B cell (primary cell): Measurements from ENCODE around the gene TUBA8. TPM values are rescaled to one million over a fixed set of nuclear protein-coding genes. Genes with fewer than 3 reads are reported as not detected.

ENCODE experiments used
- ATAC-seq: fragments of 200-7000 bp; cut with Tn5 transposase; one replicate; pipeline ENCODE4 v1.10.0; 2021; ENCODE audit warnings: low read depth, mild to moderate bottlenecking, moderate number of reproducible peaks, moderate library complexity
- CTCF ChIA-PET: fragments of 350-600 bp; sonication (Branson Sonifier 250); formaldehyde crosslinking; loops from one replicate; lab custom pipeline; 2021; ENCODE audit warnings: antibody characterized with exemption, inconsistent platforms; lab: Charles Lee
- POLR2A ChIA-PET: fragments of 350-600 bp; sonication (Branson Sonifier 250); formaldehyde crosslinking; loops from one replicate; lab custom pipeline; 2021; ENCODE audit warnings: antibody characterized with exemption; lab: Charles Lee
- DNase-seq: peaks from one replicate; pipeline ENCODE4 v3.0.0; 2013
- H2AFZ ChIP-seq: 2 replicates; pipeline ENCODE4 v1.6.1; 2012; ENCODE audit warnings: mild to moderate bottlenecking, low read depth, low read length; ENCODE audit not compliant: insufficient read depth, poor library complexity, severe bottlenecking
- H3K27ac ChIP-seq, 2 donors: 1 replicate in 1 of 2; 2 replicates in 1 of 2; pipeline ENCODE4 v1.5.1; 2012 to 2013; ENCODE audit warnings: low read length in 2 of 2, mild to moderate bottlenecking in 2 of 2, moderate library complexity in 1 of 2
- H3K27me3 ChIP-seq, 4 experiments: fragments of 200-600 bp in 1 of 4; sonication (generic) in 1 of 4; replicated peaks in 1 of 4; 1 replicate in 2 of 4; 2 replicates in 2 of 4; pipeline versions ENCODE4 v1.6.1 to v1.7.0; 2013 to 2016; ENCODE audit warnings: low read length in 3 of 4, mild to moderate bottlenecking in 2 of 4, mixed read lengths in 1 of 4, moderate library complexity in 1 of 4; ENCODE audit not compliant: insufficient read depth in 4 of 4, control insufficient read depth in 3 of 4; ENCODE audit errors: control extremely low read depth in 1 of 4
- H3K36me3 ChIP-seq, 2 experiments: replicated peaks in 1 of 2; 1 replicate in 1 of 2; 2 replicates in 1 of 2; pipeline versions ENCODE4 v1.6.1 to v1.7.1; 2013; ENCODE audit warnings: low read length in 1 of 2; ENCODE audit not compliant: insufficient read depth in 2 of 2, control insufficient read depth in 1 of 2; ENCODE audit errors: control extremely low read depth in 1 of 2, extremely low read depth in 1 of 2
- H3K4me1 ChIP-seq, 2 donors: fragments of 200-600 bp in 1 of 2; sonication (generic) in 1 of 2; 1 replicate in 1 of 2; 2 replicates in 1 of 2; pipeline versions ENCODE4 v1.5.1 to v1.6.1; 2013 to 2017; ENCODE audit warnings: low read length in 2 of 2; ENCODE audit not compliant: control insufficient read depth in 2 of 2, insufficient read depth in 2 of 2
- H3K4me2 ChIP-seq: replicated peaks from 2 replicates; pipeline ENCODE3; 2012; ENCODE audit warnings: mild to moderate bottlenecking, low read depth, low read length; ENCODE audit not compliant: poor library complexity, severe bottlenecking
- H3K4me3 ChIP-seq, 5 experiments: fragments of 200-600 bp in 1 of 5; sonication (generic) in 1 of 5; 1 replicate in 3 of 5; 2 replicates in 2 of 5; pipeline versions ENCODE4 v1.5.1 to v1.7.0; 2011 to 2016; ENCODE audit warnings: low read length in 4 of 5, mild to moderate bottlenecking in 4 of 5, low read depth in 2 of 5, control low read depth in 1 of 5, moderate library complexity in 1 of 5; ENCODE audit not compliant: insufficient read depth in 1 of 5; ENCODE audit errors: control extremely low read depth in 1 of 5, extremely low read depth in 1 of 5
- H3K79me2 ChIP-seq: fragments of 200-600 bp; sonication (generic); one replicate; pipeline ENCODE4 v1.6.0; 2016; ENCODE audit warnings: low read length; ENCODE audit not compliant: control insufficient read depth, insufficient read depth
- H3K9ac ChIP-seq: fragments of 200-600 bp; sonication (generic); 2 replicates; pipeline ENCODE4 v1.6.1; 2017; ENCODE audit warnings: mild to moderate bottlenecking, low read length, moderate library complexity
- H3K9me3 ChIP-seq, 3 donors: one replicate each; pipeline versions ENCODE4 v1.6.1 to v1.7.1; 2013; ENCODE audit warnings: low read length in 2 of 3; ENCODE audit not compliant: control insufficient read depth in 2 of 3, insufficient read depth in 1 of 3; ENCODE audit errors: control extremely low read depth in 1 of 3
- H4K20me1 ChIP-seq: 2 replicates; pipeline ENCODE4 v1.6.0; 2012; ENCODE audit warnings: mild to moderate bottlenecking, low read length; ENCODE audit not compliant: insufficient read depth, control insufficient read depth, poor library complexity, severe bottlenecking
- H3K27ac Mint-ChIP-seq: one replicate; pipeline ENCODE4 v1.8.0; 2021; ENCODE audit warnings: mixed read lengths
- H3K27me3 Mint-ChIP-seq: one replicate; pipeline ENCODE4 v1.8.0; 2021; ENCODE audit warnings: mixed read lengths
- H3K4me1 Mint-ChIP-seq: one replicate; pipeline ENCODE4 v1.8.0; 2021; ENCODE audit warnings: mixed read lengths
- H3K4me3 Mint-ChIP-seq: one replicate; pipeline ENCODE4 v1.8.0; 2021; ENCODE audit warnings: mixed read lengths
- H3K9me3 Mint-ChIP-seq: one replicate; pipeline ENCODE4 v1.8.0; 2022; ENCODE audit warnings: mixed read lengths; ENCODE audit not compliant: insufficient read depth
- CTCF ChIP-seq: fragments of 200-600 bp; IDR thresholded peaks from one replicate; pipeline ENCODE4 v1.8.0; 2022; ENCODE audit warnings: antibody characterized with exemption, mild to moderate bottlenecking
- EZH2 ChIP-seq: IDR thresholded peaks from 2 replicates; pipeline ENCODE4 v1.6.1; 2012; ENCODE audit warnings: borderline replicate concordance, low read depth, mild to moderate bottlenecking, moderate library complexity, low read length; ENCODE audit not compliant: insufficient read depth, poor library complexity, severe bottlenecking
- WGBS: methylation state at CpG from one replicate; pipeline ENCODE4 v1.1.5; 2013; ENCODE audit warnings: missing lambda C conversion rate; ENCODE audit not compliant: insufficient coverage; 5-methylcytosine and 5-hydroxymethylcytosine counted together
- intact Hi-C: fragments of 100-400 bp; cut with micrococcal nuclease; formaldehyde crosslinking; loops from one replicate; pipeline ENCODE4 v1.10.0; 2022
- polyA plus RNA-seq: library from polyadenylated mRNA; depleted of rRNA; stranded (reverse); fragments of >200 nt; gene quantifications from 2 replicates; pipeline ENCODE4 v1.2.3, GENCODE V29; 2012
- total RNA-seq, 2 donors: library from RNA; stranded (reverse); fragments of 120-200 nt in 1 of 2; gene quantifications; 1 replicate in 1 of 2; 2 replicates in 1 of 2; pipeline versions ENCODE4 v1.2.3 to v1.2.4, GENCODE V29; 2013 to 2022

Gene TUBA8
- total and polyA plus RNA-seq, 2 donors (not counting 1 experiment from before 2014, with no cell fraction given), result 1.8 to 3.4 TPM

- Histone ChIP-seq H3K79me2 (no peaks in the 10 kb centered on the region), H3K9ac (no peak overlapping the region), H3K4me3 (no peak overlapping the region), H4K20me1 (no peaks in the 10 kb centered on the region), H3K27me3 (peaks cover 0 to 34% (median 14%) of the 10 kb centered on the region in 4 experiments), H3K4me2 (no peak overlapping the region), H3K9me3 (peaks cover 0 to 23% (median 12%) of the 10 kb centered on the region in 3 donors), H3K36me3 (no peaks in the 10 kb centered on the region), H3K4me1 (peaks cover 16 to 31% of the 10 kb centered on the region in 2 donors), H2AFZ (no peak overlapping the region), H3K27ac (no peak overlapping the region)
- intact Hi-C loops, result no loop called here
- Mint-ChIP-seq H3K27ac (no peak overlapping the region), H3K27me3 (peaks cover 22% of the 10 kb centered on the region), H3K9me3 (no peaks in the 10 kb centered on the region), H3K4me3 (no peak overlapping the region), H3K4me1 (peaks cover 25% of the 10 kb centered on the region)
- CTCF ChIA-PET, result interaction anchor here (0.8 kb wide), 1 partner anchor 278 kb away, joined by 3 read pairs; no protein-coding TSS in a partner anchor
- DNase-seq, result no peak
- 100% methylated on average over 1 of the region's 3 CpGs for WGBS
- POLR2A ChIA-PET, result no interaction called here
- TF ChIP-seq EZH2 (no peak), CTCF (no peak)
- ATAC-seq, result no peak
Observed at GRCh38 chr22:18108187-18108586, 2.4 kb upstream of the TUBA8 start.

DNA sequence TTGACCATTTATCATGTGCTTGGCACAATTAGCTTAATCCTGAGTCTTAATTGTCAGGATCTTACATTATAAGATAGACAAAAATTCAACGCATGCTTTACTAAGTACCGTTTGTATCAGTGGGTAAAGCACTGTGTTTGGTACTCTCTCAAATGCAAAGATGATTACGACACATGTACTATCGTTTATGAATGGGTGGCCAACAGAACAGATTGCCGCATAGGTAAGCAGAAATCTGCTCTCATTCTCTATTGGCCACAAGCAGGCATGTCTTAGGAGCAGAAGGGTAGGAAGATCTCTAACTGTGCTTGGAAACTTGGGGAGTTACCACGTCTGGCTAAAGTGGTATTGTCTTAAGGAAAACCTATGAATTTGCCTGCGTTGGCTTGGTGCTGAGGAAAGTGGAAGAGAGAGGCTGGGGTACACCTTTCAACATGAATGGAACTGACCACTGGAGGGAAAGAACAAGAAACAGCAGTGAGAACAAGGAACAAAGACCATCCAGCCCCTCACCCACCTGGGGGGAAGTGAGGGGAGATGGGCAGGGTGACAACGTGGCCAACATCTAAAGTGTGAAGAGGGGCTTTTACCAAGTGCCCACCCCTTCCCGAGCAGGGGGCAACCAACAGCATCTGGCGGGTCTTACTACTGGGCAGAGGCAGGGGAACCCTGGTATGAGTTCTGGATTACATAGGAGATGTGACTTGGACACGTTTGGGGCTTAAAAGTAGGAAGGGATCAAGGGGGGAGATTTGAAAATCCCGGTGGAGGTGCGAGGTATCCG, 1.0 kb upstream of the TUBA8 start:
- H3K27ac ChIP-seq, result no peak overlapping the region
- DNase-seq, result no peak
- H3K9me3 ChIP-seq, result peaks cover 0 to 23% (median 12%) of the 10 kb centered on the region in 3 donors
- CTCF ChIA-PET, result no interaction called here
- ATAC-seq, result no peak
- peaks cover 28% of the 10 kb centered on the region for H3K27me3 Mint-ChIP-seq
- H3K9ac ChIP-seq, result peak overlapping the region; percentile 51
- TF ChIP-seq CTCF (no peak), EZH2 (no peak)
- H3K79me2 ChIP-seq, result no peaks in the 10 kb centered on the region
- peaks cover 29% of the 10 kb centered on the region for H3K4me1 Mint-ChIP-seq
- 57% methylated on average over 11 of the region's 14 CpGs for WGBS
- H3K4me2 ChIP-seq, result peak overlapping the region; percentile 83
- H3K36me3 ChIP-seq, result no peaks in the 10 kb centered on the region
- H3K9me3 Mint-ChIP-seq, result no peaks in the 10 kb centered on the region
- H3K4me3 Mint-ChIP-seq, result peak overlapping the region; percentile 61
- intact Hi-C loops, result no loop called here
- H4K20me1 ChIP-seq, result no peaks in the 10 kb centered on the region
- peaks cover 28 to 32% of the 10 kb centered on the region in 2 donors for H3K4me1 ChIP-seq
- H2AFZ ChIP-seq, result no peak overlapping the region
- H3K4me3 ChIP-seq, result peak overlapping the region in 1 of 5 experiments; percentile 58
- H3K27ac Mint-ChIP-seq, result no peak overlapping the region
- POLR2A ChIA-PET, result no interaction called here
- peaks cover 0 to 44% (median 14%) of the 10 kb centered on the region in 4 experiments for H3K27me3 ChIP-seq
